LHCN-M2 (cell line): ENCODE data around the gene TRMT10C. TPM values are rescaled to one million over a fixed set of nuclear protein-coding genes. Genes with fewer than 3 reads are reported as not detected.
"Not testable (repeated sequence)": the region's sequence is repeated elsewhere in the genome, so short reads cannot be mapped to it uniquely, and the experiment has no call there.

Experiments used
- DNase-seq: peaks from one replicate; pipeline ENCODE4 v3.0.0-alpha.2; 2012; ENCODE audit warnings: low read depth
- polyA plus RNA-seq: library from polyadenylated mRNA; unstranded; fragments of >200 nt; gene quantifications from one replicate; pipeline ENCODE4 v1.2.1, GENCODE V29; 2012; ENCODE audit warnings: missing spikeins
- total RNA-seq: library from RNA; depleted of rRNA; stranded (reverse); fragments of >200 nt; gene quantifications from 2 replicates; pipeline ENCODE4 v1.2.3, GENCODE V29; 2014; rRNA removed

The TRMT10C gene
- total RNA-seq: 35.6 and 37.5 TPM in 2 replicates
- polyA plus RNA-seq: 9.3 TPM

DNA sequence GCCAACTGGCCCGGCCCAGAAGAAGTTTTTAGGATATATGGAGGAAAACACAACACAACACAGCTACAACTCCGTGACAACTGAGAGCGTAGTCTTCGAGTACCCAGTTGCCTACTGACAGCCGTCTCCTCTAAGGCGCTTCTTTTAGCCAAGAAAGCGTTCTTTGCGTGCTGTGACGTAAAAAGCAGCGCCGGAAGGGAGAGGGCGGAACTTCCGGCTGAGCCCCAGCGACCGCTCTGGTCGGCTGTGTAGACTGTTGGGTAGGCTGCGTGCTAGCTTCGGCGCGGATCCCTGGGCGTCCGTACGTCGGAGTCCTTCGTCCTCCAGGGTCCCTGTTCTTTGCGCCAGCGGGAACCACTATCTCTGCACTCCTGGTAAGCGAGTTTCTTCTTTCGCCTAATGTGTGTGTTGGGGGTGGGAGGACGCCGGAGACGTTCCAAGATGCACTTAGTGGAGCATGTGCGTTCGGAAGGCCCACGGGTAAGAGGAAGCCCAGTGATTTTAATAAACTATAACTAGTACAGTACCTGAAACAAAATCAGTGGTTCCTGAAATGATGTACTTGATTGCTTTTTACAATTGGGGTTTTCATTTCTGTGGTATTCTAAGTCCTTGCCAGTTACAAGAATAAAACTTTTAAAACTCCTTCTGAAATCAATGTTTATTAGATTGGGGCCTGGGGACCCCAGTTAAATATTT is at the start of gene TRMT10C:
Gene TRMT10C (plus strand): TSS at position 239 of the 699 bp plus-strand sequence. CDS start 2,914 bp downstream, outside the sequence.
- peak; percentile 91 for DNase-seq

DNA sequence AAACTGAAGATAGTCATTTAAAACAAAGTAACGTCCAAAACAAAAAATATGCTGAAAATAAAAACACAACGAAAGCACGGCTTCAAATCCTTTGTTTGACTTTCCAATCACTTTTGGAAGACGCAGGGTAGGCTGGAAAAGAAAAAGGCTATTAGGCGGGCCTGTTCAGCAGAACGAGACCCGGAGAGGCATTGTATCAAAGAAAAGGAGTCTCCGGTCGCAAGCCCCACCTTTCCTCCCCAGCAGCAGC is 49.3 kb upstream of the TRMT10C start:
- no peak for DNase-seq

DNA sequence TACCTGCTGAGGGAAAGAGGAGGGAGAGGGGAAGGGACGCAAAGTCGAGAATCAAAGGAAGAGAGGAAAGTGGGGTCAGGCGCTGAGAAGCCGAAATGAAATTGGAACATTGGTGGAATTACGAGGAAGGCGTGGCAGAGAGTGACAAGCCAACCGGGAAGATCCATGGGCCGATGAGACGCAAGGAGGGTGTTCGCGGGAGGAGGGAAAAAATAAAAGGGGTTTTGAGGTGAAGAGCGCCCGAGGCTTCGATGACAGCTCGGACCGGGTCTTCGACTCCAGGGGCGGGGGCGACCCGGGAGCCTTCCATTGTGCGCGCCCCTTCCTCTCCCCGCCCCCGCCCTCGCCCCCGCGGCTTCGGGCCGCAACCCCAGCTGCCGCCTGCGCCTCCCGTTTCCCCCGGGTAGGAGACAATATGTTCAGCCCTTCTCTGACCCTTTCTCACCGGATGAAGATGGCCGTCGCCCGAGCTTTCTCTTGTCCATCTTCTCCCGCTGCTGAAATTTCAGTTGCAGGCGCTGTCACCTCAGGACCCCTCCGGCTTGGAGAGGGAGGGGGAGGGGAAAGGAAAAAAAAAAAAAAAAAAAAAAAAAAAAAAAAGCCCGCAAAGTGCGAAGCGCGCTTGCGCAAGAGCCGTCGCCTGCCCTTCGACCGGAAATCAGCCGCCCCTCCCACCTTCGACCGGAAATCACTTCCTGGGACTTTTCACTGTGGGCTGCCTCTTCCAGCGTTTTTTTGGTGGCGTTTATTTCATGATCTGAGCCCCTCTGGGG is 48.8 kb upstream of the TRMT10C start, which contains the start of gene SENP7:
Gene SENP7 (minus strand): TSS at position 567 of the 773 bp plus-strand sequence. CDS start 82 bp downstream, at position 485.
- DNase-seq: peak; percentile 75

DNA sequence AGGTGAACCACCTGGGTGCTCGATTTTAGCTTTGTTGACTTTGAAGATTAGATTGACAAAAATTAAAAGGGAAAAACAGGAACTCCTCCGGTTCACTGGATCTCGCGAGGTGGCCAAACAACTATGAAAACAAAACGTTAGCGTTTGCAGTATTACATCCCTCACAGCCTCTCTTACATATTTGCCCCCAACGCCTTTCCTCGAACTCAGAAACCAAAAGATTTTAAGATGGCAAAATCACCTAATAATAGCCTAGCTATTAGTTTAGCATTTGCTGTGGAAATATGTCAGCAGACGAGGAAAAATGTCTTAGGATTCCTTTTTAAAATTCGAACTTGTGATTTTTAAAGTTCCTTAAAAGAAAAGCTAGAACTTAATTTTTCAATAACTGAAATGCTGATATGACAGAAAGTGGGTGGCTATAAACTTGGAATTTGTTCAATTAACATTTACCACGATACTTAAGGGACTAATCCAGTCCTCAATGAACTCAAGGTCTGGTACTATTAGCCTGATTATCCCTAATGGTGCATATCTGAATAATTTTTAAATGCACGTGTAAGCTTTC is 48.2 kb upstream of the TRMT10C start:
- DNase-seq: no peak

DNA sequence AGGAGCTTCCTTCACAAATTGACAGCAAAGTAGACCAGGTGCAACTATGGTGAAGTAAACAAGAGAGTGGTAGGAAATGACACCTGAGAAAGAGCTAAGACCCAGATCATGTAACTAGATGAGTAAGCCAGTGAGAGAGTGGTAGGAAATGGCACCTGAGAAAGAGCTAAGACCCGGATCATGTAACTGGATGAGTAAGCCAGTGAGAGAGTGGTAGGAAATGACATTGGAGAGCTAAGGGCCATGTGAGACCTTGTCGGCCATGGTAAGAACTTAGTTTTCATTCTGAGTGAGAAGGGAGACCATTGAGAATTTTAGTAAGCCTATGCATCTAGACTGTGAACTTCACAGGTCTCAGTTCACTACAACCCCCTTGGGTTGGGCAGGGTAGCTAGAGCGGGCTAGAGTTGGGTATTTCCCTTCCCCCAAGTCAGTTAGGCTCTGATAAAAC is 43.2 kb upstream of the TRMT10C start:
- peak; percentile 27 for DNase-seq

DNA sequence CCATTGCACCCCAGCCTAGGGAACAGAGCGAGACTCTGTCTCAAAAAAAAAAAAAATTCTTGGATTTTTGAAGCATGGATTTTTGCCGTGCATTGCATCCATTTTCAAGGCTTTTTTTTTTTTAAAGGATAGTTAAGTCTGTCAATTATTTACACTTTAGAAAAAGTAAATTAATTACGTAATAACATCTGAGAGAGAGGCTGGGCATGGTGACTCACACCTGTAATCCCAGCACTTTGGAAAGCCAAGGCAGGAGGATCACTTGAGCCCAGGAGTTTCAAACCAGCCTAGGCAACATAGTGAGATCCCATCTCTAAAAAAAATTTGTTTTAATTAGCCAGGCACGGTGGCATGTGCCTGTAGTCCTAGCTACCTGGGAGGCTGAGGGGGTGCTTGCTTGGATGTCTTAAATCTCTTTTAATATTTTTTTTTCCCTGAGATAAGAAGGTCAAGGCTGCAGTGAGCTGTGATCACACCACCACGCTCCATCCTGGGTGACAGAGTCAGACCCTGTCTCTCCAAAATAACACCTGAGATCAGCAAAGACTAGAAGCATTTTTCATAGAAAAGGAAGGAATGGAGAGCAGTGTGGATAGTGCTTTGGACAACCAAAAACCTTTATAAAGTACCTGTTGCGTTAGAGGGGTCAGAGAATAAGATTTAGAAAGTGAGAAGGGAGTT is 41.8 kb upstream of the TRMT10C start:
- no peak for DNase-seq

DNA sequence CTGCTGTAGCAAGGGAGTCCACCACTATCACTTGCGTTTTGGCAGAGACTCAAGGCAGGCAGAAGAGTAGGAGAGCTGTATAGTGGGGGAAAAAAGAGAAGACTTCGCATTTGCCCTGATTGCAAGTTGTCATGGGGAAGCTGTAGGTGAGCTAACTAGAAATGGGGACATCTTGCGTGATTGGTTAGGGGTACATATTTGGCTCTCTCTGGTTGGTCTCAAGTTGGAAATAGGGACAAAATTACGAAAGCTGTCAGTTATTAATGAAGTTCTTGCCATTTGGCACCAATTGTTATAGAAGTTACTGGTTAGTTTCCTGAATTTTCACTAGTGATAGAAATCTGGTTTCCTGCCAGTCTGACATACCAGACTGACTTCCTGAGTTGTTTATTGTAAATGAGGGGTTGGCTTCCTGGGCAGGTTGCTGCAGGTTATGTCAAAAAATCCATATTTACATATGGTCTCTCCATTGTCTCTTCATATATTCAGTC is 40.4 kb upstream of the TRMT10C start:
- DNase-seq: no peak

DNA sequence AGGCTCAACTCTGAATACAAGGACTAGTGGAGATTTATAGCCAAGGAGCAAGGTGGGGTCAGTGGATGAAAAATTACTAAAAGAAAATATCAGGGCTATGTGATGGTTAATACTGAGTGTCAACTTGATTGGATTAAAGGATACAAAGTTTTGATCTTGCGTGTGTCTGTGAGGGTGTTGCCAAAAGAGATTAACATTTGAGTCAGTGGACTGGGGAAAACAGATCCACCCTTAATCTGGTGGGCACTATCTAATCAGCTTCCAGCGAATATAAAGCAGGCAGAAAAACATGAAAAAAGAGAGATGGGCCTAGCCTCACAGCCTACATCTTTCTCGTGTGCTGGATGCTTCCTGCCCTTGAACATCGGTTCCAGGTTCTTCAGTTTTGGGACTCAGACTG is 34.2 kb upstream of the TRMT10C start:
- DNase-seq: no peak

DNA sequence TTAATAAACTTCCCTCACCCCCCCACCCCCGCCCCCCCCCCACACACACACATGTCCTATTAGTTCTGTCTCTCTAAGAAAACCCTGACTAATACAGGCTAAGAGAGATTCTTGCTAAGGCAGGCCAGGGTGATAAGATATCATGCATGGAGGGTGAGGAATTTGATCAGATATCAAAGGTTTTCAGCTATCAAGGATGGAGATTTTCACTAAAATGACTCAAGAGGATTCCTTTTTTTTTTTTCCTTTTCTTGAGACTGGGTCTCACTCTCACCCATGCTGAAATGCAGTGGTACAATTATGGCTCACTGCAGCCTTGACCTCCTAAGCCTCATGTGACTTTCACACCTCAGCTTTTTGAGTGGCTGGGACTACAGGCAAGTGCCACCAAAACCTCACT is 33.8 kb upstream of the TRMT10C start:
- no peak for DNase-seq

DNA sequence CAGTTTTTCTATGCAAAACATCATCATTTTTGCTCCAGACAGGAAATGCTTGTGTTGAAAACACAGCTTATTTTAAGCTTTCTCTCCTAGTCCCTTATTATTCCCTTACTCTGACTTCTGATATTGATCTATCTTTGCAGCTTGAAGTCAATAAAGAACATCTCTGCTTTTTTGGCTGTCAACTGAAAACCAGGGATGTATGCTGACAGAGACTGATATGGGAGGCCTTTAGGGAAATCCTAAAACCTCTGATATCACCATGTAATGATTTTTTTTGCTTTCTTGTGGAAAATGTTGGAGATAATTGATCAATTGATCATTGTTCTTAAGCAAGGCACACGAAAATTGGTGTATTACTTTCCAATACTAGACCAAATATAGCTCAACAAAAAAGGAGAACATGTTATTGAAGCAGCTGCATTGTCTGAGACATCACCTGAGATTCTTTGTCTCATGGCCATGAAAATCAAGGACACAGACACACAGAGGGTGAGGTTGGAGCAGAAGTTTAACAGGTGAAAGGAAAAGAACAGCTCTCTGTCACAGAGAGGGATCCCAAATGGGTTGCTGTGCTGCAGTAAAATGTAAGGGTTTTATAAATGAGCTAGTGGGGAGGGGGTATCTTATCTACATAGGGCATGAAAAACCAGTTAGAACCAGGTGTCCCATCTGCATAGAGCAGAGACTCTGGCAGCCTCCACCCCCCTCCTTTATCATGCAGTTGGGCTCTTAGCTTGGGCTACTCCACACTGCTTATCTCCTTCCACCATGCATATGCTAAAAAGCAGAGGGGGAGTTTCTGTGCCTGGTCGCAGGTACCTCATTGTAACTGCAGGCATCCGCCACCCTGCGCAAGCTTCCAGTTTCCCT is 31.6 kb upstream of the TRMT10C start:
- no peak for DNase-seq

DNA sequence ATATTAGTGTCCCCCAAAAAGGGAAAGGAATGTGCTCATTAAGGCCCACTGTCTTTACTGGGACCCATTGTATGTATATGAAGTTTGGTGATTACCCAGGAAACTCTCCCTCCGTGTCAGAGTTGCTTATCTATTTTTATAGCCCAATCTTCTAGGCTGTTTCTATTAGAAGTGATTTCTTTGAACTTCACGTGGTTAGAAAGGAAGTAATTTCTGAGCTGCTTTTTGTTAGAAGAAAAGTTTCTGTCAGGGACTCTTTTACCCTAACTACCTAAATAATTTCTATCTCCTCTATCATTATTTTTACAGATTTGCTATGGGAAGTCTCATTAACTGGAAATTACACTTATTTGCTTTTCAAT is 31.0 kb upstream of the TRMT10C start:
- DNase-seq: no peak

DNA sequence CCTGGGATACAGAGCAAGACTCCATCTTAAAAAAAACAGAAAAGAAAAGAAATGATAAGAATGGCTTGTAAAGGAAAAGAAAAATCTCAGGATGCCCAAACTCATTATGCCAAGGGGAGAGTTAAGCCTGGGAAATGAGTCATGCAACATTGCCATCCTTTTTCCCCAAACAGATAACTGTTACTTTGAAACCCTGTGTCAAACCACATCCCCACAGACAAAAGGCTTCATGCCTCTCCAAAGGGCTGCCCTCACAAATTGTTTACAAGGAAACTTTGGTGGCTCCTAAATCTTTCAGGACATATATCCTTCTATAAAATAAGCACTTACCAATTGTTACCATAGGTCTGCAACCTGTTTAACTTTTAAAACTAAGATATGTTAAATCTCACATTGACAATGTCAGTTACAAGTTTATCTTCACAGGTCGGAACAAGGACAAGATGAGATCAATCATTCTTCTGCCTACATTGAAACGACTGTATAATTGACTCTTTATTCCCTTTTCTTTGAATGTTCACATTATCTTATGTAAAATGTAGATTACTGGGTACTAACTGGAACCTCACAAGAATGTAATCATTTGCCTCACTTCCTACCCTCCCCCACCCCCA is 30.1 kb upstream of the TRMT10C start:
- peak; percentile 52 for DNase-seq

DNA sequence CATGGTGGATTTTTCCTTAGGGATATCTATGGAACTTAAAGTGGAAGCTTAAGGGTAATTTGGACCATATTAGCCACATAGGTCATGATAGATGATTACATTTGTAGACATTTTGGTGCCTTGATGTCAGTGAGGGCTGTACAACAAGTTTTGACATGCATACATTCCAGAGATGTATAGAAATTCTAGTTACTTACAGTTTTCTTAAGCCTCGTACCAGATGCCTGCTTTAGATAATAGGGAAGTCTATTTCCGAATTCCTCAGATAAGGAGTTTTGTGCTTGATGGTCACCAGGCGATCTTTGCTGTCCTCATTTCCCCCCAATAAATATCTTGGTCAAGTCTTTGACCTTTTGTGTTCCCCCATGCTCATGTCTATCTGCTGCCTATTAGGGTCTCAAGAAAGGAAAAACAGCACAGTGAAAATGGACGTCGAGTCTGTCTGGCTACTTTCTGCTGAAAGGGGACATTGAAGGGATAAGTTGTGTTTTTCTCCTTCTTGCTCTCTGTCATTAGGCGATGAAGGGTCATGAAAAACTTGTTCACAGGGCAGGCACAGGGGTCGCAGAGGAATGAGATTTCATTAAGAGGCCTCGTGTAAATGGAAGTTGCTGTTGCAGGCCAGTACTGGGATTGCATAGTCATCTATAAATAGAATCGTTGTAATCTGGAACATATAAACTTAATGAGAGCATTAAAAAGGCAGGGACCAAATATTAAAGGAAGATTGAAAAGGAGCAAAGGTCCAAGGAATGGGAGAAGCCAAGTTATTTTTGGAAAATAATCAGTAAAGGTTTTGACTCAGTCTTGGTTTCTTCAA is 28.7 kb upstream of the TRMT10C start:
- DNase-seq: no peak

DNA sequence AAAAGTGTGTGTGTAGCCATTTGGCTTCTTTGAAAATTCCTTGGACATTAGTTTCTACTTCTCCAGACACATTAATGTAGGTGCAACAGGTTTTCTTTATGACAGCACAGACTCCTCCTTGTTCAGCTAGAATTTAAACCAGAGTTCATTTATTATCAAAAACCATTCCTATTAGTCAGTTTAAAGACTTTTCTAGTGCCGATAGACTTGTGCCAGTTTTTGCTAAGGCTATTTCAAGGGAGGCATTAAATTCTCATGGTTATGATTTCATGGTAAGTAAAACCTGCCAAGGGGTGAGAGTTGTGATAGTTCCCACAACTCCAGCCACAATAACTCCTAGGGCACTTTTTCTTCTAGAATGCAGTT is 28.1 kb upstream of the TRMT10C start:
- DNase-seq: no peak

DNA sequence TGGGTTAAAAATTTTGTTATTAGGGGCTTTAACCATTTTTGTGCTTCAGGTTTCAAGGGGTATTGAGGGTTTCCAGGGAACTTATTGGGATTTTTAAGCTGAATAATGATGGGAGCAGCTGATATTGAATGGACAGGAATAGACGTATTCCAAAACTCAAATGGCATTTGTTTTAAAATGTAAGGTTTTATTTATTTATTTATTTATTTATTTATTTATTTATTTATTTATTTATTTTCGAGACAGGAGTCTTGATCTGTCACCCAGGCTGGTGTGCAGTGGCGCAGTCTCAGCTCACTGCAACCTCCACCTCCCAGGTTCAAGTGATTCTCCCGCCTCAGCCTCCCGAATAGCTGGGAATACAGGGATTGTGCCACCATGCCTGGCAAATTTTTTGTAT is 26.4 kb upstream of the TRMT10C start:
- no peak for DNase-seq

DNA sequence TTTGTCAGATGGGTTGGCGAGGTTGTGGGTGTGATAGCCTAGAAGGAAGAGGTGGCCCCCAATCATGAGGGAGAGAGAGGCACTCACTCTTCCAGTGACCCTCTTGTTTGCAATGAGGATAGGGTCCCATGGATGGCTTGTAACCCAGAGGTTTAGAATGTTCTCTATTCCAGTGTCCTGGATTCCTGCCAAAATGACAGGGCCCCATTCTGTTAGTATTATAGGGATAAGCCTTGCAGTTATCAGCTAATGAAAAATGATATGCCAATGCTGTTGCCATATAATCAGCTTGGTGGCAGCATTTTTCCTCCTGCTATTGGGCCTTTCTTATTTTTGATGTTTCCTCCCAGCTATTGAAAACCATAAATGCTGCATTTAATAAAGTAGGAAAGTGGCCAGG is 25.4 kb upstream of the TRMT10C start:
- no peak for DNase-seq

DNA sequence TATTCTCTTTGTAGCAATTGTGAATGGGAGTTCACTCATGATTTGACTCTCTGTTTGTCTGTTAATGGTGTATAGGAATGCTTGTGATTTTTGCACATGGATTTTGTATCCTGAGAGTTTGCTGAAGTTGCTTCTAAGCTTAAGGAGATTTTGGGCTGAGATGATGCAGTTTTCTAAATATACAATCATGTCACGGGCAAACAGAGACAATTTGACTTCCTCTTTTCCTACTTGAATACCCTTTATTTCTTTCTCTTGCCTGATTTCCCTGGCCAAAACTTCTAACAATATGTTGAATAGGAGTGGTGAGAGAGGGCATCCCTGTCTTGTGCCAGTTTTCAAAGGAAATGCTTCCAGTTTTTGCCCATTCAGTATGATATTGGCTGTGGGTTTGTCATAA is 24.7 kb upstream of the TRMT10C start:
- not testable (repeated sequence) for DNase-seq

DNA sequence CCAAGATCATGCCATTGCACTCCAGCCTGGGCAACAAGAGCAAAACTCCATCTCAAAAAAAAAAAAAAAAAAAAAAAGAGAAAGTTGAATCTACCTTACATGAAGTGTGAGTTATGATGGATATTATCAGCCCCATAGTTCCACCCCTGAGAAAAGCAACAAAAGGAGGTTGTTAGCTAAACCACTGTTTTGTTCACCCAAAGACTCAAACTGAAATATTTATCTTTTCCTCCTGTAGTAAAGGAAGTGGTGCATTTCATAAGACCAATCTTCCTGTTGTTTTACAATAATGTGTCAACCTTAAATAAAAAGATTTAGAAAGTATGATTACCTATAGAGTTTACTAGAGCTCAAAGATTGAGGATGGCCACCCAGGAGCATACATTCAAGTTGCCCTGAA is 18.7 kb upstream of the TRMT10C start:
- no peak for DNase-seq

DNA sequence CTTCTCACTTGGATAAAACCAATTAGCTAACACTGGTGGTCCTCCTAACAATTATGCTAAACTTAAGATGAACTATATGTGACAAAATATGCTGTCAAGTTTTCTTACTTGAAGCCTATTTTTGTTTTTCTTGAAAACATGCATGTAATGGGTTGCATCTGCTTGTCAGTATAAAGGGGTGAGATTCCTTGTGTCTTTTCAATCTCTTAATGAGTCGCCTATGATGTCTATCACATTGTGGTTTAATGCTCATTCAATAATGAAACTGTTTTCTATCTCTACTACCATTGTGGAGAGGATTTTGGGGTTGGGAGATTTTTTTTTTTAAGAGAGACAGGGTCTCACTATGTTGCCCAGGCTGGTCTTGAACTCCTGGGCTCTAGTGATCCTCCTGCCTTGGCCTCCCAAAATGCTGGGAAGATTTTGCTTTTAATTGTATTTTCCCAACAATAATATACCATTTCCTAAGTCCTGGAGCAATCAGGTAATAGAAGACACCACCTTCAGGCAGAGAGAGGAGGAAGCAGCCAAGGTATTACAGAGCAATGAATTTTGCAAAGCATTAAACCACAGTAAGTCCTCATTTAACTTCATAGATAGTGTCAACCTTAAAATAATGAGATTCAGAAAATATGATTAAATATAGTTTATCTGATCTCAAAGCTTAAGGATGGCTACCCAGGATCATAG is 17.4 kb upstream of the TRMT10C start:
- no peak for DNase-seq
